Adrenal gland (tissue), 12 donors: ENCODE results near the gene UGGT1. TPM values are rescaled to one million over a fixed set of nuclear protein-coding genes. Genes with fewer than 3 reads are reported as not detected.

Experiments used
- DNase-seq, 7 donors: peaks; one replicate each; pipeline ENCODE4 v3.0.0-alpha.2; 2019 to 2020
- H3K27ac ChIP-seq, 5 donors: fragments of 200-600 bp; sonication (generic) in 4 of 5; 1 replicate in 3 of 5; 2 replicates in 2 of 5; pipeline versions ENCODE4 v1.5.1 to v1.8.0; 2016 to 2020; ENCODE audit warnings: mild to moderate bottlenecking in 1 of 5
- H3K27me3 ChIP-seq: fragments of 200-600 bp; 2 replicates; pipeline ENCODE4 v1.8.0; 2021
- H3K36me3 ChIP-seq, 2 donors: fragments of 200-600 bp; replicated peaks in 1 of 2; 1 replicate in 1 of 2; 2 replicates in 1 of 2; pipeline versions ENCODE4 v1.5.1 to v1.8.0; 2018 to 2022
- H3K4me1 ChIP-seq, 2 donors: fragments of 200-600 bp; replicated peaks in 1 of 2; 1 replicate in 1 of 2; 2 replicates in 1 of 2; pipeline versions ENCODE4 v1.5.1 to v1.8.0; 2018 to 2021
- H3K4me3 ChIP-seq, 4 donors: fragments of 200-600 bp; sonication (generic) in 3 of 4; one replicate each; pipeline ENCODE4 v1.5.1; 2016 to 2018
- H3K9me3 ChIP-seq, 3 donors: fragments of 200-600 bp; sonication (generic) in 1 of 3; replicated peaks in 1 of 3; 1 replicate in 2 of 3; 2 replicates in 1 of 3; pipeline versions ENCODE4 v1.5.1 to v1.8.0; 2016 to 2021
- POLR2A ChIP-seq, 2 donors: fragments of 450-650 bp; IDR thresholded peaks; one replicate each; pipeline ENCODE4 v1.6.1; 2017; ENCODE audit warnings: antibody characterized with exemption in 2 of 2, mild to moderate bottlenecking in 2 of 2, moderate library complexity in 1 of 2
- WGBS, 4 donors: extraction: QIAGEN DNeasy Blood & Tissue Kit in 2 of 4; methylation state at CpG; one replicate each; pipeline versions ENCODE4 v1.1.5 to v1.1.7; 2013 to 2017; 5-methylcytosine and 5-hydroxymethylcytosine counted together
- intact Hi-C, 2 donors: fragments of 100-400 bp; cut with DNase I; formaldehyde crosslinking; loops; one replicate each; pipeline versions ENCODE4 v1.14.1 to v1.15.0; 2022 to 2023
- polyA plus RNA-seq, 3 donors: library from polyadenylated mRNA; stranded (reverse); fragments of 200-250 nt in 2 of 3; fragments of 350-450 nt in 1 of 3; fragmentation: Illumina TruSeq in 1 of 3; extraction: RNeasy Lipid Tissue Mini Kit (QIAGEN cat#74804) in 1 of 3; gene quantifications; one replicate each; pipeline ENCODE4 v1.2.3, GENCODE V29; 2013 to 2014
- total RNA-seq, 9 donors: library from RNA; depleted of rRNA in 4 of 9; stranded (reverse); fragments of >200 nt in 4 of 9; fragments of 120-200 nt in 1 of 9; fragmentation: NEBNext Ultra II Directional in 1 of 9; extraction: Animal tissue kit (Norgen Biotek cat#: 25700) in 1 of 9; gene quantifications; one replicate each; pipeline versions ENCODE4 v1.1.0 to v1.2.4, GENCODE V29; 2013 to 2023
- TF ChIP-seq, protein P1 (sequence below), 6 experiments: fragments of 450-650 bp in 4 of 6; fragments of 200-600 bp in 2 of 6; sonication (generic) in 1 of 6; IDR thresholded peaks; 1 replicate in 5 of 6; 2 replicates in 1 of 6; pipeline versions ENCODE4 v1.5.1 to v1.8.0; 2016 to 2021; ENCODE audit warnings: antibody characterized with exemption in 6 of 6, mild to moderate bottlenecking in 2 of 6, moderate library complexity in 1 of 6
- donor health status: healthy with polysubstance abuse.
- donor health status: Bipolar disorder and iron deficiency.
- donor health status: DM: yes; HTN: yes; CAD: no.
- donor health status: DM: no; HTN: no; CAD: no.
- donor health status: DM: no; HTN: no; CAD: no.
- donor health status: DM: yes; HTN: yes; CAD: no.

The UGGT1 gene
- total and polyA plus RNA-seq, 12 donors: 6.6 to 67.5 (median 41.5) TPM

DNA sequence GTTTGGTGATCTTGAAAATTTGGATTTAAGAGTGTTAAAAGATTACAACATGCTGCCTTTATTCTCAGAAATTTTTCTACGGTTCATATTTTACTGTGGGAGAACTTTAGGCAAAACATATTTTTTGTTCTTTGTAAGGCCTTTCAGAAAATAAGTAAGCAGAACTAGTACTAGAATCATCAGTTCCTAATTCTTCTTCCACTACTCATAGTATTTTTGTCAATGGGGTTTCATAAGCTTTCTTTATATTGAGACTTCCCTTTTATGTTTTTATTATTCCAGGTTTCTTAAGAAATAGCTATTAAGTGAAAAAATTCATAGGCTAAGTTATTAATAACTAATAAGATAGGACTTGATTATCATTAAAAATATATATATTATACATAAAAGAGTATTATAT is 12.4 kb downstream of the UGGT1 start:
- DNase-seq: no peak
- intact Hi-C loops: no loop called here
- no peaks in the 10 kb centered on the region for H3K27me3 ChIP-seq
- WGBS, 4 donors: 70 to 78% (median 74%) methylated on average over 1 of the region's 1 CpG
- H3K27ac ChIP-seq: no peak overlapping the region
- H3K4me3 ChIP-seq: no peak overlapping the region
- H3K9me3 ChIP-seq: no peaks in the 10 kb centered on the region
- H3K4me1 ChIP-seq: peaks cover 7 to 9% of the 10 kb centered on the region in 2 donors
- TF ChIP-seq POLR2A (IDR thresholded peaks at IDR 0.05): no peak
- TF ChIP-seq, protein P1, sequence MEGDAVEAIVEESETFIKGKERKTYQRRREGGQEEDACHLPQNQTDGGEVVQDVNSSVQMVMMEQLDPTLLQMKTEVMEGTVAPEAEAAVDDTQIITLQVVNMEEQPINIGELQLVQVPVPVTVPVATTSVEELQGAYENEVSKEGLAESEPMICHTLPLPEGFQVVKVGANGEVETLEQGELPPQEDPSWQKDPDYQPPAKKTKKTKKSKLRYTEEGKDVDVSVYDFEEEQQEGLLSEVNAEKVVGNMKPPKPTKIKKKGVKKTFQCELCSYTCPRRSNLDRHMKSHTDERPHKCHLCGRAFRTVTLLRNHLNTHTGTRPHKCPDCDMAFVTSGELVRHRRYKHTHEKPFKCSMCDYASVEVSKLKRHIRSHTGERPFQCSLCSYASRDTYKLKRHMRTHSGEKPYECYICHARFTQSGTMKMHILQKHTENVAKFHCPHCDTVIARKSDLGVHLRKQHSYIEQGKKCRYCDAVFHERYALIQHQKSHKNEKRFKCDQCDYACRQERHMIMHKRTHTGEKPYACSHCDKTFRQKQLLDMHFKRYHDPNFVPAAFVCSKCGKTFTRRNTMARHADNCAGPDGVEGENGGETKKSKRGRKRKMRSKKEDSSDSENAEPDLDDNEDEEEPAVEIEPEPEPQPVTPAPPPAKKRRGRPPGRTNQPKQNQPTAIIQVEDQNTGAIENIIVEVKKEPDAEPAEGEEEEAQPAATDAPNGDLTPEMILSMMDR (IDR thresholded peaks at IDR 0.05): no peak
- peaks cover 0 to 20% of the 10 kb centered on the region in 2 donors for H3K36me3 ChIP-seq

DNA sequence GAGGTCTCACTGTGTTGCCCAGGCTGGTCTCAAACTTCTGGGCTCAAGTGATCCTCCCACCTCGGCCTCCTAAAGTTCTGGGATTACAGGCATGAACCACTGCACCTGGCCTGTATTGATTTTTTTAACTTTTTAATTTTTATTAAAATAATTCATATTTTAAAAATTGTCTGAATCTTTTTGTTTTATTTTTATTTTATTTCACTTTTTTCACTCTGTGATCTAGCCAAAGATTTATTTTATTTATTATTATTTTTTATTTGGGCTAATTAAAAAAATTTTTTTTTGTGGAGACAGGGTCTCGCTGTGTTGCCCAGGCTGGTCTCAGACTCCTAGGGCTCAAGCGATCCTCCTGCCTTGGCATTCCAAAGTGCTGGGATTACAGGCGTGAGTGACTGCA is 14.1 kb downstream of the UGGT1 start:
- peaks cover 0 to 19% of the 10 kb centered on the region in 2 donors for H3K36me3 ChIP-seq
- no peak for DNase-seq
- H3K4me3 ChIP-seq: no peak overlapping the region
- TF ChIP-seq, protein P1 (IDR thresholded peaks at IDR 0.05): no peak
- no peak for TF ChIP-seq POLR2A (IDR thresholded peaks at IDR 0.05)
- intact Hi-C loops: no loop called here
- peaks cover 7 to 9% of the 10 kb centered on the region in 2 donors for H3K4me1 ChIP-seq
- H3K9me3 ChIP-seq: no peaks in the 10 kb centered on the region
- 96 to 100% (median 98%) methylated on average over 4 of the region's 4 CpGs for WGBS, 4 donors
- no peak overlapping the region for H3K27ac ChIP-seq
- H3K27me3 ChIP-seq: no peaks in the 10 kb centered on the region

DNA sequence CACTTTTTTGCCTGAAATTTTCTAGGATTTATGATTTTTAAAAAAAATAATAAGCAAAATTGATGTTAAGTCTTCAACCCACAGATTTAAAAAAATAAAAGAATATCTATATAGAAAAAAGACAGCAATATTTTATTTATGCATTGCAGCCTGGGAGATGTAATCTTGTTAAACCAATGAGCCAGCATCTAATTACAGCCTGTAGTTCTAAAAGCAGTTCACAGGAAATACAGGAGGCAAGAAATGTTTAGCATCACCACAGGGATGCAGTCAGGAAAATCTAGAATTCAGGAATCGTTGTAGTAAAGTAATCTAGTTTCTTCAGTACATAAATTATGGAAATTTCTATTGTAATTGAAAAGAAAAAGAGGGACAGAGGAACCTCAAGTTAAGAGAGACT is 17.2 kb downstream of the UGGT1 start:
- intact Hi-C loops: no loop called here
- no peak overlapping the region for H3K27ac ChIP-seq
- no peak for DNase-seq
- no peaks in the 10 kb centered on the region for H3K9me3 ChIP-seq
- TF ChIP-seq, protein P1 (IDR thresholded peaks at IDR 0.05): no peak
- no peak for TF ChIP-seq POLR2A (IDR thresholded peaks at IDR 0.05)
- peaks cover 0 to 1% of the 10 kb centered on the region in 2 donors for H3K4me1 ChIP-seq
- H3K27me3 ChIP-seq: no peaks in the 10 kb centered on the region
- 68 to 81% (median 69%) methylated on average over 1 of the region's 1 CpG for WGBS, 4 donors
- H3K36me3 ChIP-seq: peaks cover 0 to 32% of the 10 kb centered on the region in 2 donors
- no peak overlapping the region for H3K4me3 ChIP-seq

DNA sequence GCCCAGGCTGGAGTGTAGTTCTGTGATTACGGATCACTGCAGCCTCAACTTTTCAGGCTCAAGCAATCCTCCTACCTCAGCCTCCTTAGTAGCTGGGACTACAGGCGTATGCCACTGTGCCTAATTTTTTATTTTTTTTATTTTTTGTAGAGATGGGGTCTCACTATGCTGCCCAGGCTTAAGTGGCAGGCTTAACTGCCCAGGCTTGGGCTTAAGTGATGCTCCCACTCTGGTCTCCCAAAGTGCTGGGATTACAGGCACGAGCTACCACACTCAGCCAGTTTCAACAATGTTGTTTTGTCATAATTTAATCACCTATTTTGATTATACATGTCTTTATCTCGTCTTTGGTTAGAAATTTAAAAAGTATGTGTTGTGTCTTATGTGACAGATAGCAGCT is 18.2 kb downstream of the UGGT1 start:
- Histone ChIP-seq H3K36me3 (peaks cover 0 to 36% of the 10 kb centered on the region in 2 donors), H3K27ac (no peak overlapping the region)

More for the DNA sequence above, 18.2 kb downstream of the UGGT1 start:
- 88 to 95% (median 92%) methylated on average over 4 of the region's 4 CpGs for WGBS, 4 donors
- Histone ChIP-seq H3K4me1 (no peaks in the 10 kb centered on the region), H3K4me3 (no peak overlapping the region), H3K9me3 (no peaks in the 10 kb centered on the region), H3K27me3 (no peaks in the 10 kb centered on the region)
- TF ChIP-seq, protein P1 (IDR thresholded peaks at IDR 0.05): no peak
- TF ChIP-seq POLR2A (IDR thresholded peaks at IDR 0.05): no peak
- intact Hi-C loops: no loop called here
- no peak for DNase-seq
